Activated naive CD8-positive, alpha-beta T cell treated with anti-CD3 and anti-CD28 coated beads, Interleukin-2, amount 50 U/mL, for 24 hours (primary cell): Measurements from ENCODE around the gene C2orf81.

ENCODE experiments used
- ATAC-seq: fragments of 150-1000 bp; cut with Tn5 transposase; one replicate; pipeline ENCODE4 v1.10.0; 2021
- DNase-seq: peaks from one replicate; pipeline ENCODE4 v3.0.0; 2021
- H3K27ac Mint-ChIP-seq: one replicate; pipeline ENCODE4 v1.8.0; 2021; ENCODE audit warnings: mild to moderate bottlenecking, mixed read lengths
- H3K27me3 Mint-ChIP-seq: one replicate; pipeline ENCODE4 v1.8.0; 2021; ENCODE audit warnings: mixed read lengths
- H3K36me3 Mint-ChIP-seq: one replicate; pipeline ENCODE4 v1.8.0; 2021; ENCODE audit warnings: low read depth, mixed read lengths
- H3K4me1 Mint-ChIP-seq: one replicate; pipeline ENCODE4 v1.8.0; 2021; ENCODE audit warnings: mixed read lengths
- H3K4me3 Mint-ChIP-seq: one replicate; pipeline ENCODE4 v1.8.0; 2021; ENCODE audit warnings: mild to moderate bottlenecking, moderate library complexity, mixed read lengths
- H3K9me3 Mint-ChIP-seq: one replicate; pipeline ENCODE4 v1.8.0; 2021; ENCODE audit warnings: mixed read lengths

Gene C2orf81

DNA sequence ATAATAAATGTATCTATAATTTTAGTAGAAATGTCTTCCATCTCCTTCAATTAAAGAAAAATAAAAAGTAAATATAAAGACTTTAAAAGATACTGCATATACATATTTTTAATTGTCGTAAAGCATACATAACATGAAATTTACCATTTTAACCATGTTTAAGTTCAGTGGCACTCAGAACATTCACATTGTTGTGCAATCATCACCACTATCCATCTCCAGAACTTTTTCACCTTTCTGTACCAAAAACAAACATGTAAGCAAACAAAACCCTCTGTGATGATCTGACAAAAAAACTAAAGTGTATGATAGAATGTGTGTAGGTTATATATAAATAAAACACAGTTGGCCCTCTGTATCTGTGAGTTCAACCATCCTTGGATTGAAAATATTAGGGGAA is 27.9 kb downstream of the C2orf81 start:
- ATAC-seq (no peak), DNase-seq (no peak)
- Mint-ChIP-seq H3K27me3 (peaks cover 5% of the 10 kb centered on the region), H3K9me3 (no peaks in the 10 kb centered on the region), H3K36me3 (no peaks in the 10 kb centered on the region), H3K4me3 (no peak overlapping the region), H3K4me1 (peaks cover 6% of the 10 kb centered on the region), H3K27ac (no peak overlapping the region)

DNA sequence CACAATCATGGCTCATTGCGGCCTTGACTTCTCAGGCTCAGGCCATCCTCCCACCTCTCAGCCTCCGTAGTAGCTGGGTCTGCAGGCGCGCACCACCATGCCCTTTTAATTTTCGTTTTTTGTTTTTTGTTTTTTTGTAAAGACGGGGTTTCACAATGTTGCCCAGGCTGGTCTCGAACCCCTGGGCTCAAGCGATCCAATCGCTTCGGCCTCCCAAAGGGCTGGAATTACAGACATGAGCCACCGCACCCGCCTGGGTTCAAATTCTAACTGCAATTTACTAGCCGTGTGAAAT is 29.0 kb downstream of the C2orf81 start:
- Mint-ChIP-seq H3K27ac (no peak overlapping the region), H3K9me3 (no peaks in the 10 kb centered on the region), H3K36me3 (no peaks in the 10 kb centered on the region), H3K4me3 (no peak overlapping the region), H3K27me3 (peaks cover 5% of the 10 kb centered on the region), H3K4me1 (peaks cover 6% of the 10 kb centered on the region)
- DNase-seq (no peak), ATAC-seq (no peak)

DNA sequence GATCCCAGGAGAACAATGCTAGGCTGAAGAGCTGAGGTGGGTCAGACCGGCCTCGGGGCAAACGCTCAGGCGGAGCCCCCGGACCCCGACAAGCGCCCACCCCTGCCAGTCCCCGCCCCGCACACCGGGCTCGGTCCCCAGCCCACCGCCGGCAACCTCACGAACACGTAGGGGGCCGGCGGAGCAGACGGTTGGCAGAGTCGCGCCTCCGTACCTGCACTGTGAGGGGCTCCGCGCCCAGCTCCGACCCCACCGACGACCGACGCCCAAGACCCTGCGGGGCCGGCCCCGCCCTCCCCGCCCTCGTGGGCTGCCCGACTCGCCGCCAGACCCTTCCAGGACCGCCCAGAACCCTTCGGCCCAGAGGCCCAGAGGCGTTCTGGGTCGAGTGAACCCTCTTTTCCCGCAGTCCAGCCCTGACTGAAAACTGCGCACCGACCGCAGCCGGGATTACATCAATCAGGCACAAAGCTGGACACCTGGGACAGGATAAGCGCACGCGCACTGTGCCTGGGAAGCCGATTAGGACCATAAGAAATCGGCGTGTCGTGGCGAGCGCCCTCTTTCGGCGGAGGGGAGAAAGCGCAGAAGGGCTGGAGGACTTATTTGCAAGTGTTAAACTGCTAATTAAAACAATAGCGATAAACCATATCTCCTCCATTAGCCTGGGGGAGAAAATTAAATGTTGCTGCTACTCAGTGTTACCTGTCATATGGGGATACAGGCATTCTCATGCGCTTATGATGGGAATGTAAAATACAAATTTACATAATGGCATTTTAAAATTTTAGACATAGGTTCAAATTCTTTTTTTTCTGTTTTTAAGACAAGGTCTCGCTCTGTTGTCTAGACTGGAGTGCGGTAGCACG is 29.6 kb downstream of the C2orf81 start:
- peaks cover 5% of the 10 kb centered on the region for H3K27me3 Mint-ChIP-seq
- H3K4me3 Mint-ChIP-seq, result no peak overlapping the region
- H3K36me3 Mint-ChIP-seq, result no peaks in the 10 kb centered on the region
- peak overlapping the region; percentile 99 for H3K27ac Mint-ChIP-seq
- ATAC-seq (peak; percentile 81), DNase-seq (peak; percentile 97)
- peaks cover 6% of the 10 kb centered on the region for H3K4me1 Mint-ChIP-seq
- no peaks in the 10 kb centered on the region for H3K9me3 Mint-ChIP-seq

DNA sequence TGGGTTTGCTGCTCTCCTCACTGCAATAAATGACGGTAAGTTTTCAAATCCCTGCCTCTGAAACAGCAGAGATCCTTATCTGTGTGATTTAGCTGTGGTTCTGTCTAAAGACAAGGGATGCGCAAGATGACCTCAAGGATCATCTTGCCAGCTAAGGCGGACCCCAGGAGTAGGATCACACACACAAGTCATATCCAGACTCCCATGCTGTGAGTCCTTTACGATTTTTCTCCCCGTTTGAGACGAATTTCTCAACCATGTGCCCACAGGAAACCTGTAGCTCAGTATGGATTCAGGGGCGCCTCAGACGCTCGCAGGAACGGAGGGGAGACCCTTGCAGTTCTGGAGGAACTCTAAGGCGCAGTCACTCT is 30.2 kb downstream of the C2orf81 start:
- DNase-seq (no peak), ATAC-seq (peak; percentile 34)
- Mint-ChIP-seq H3K36me3 (no peaks in the 10 kb centered on the region), H3K9me3 (no peaks in the 10 kb centered on the region), H3K4me1 (peaks cover 6% of the 10 kb centered on the region), H3K27ac (peak overlapping the region; percentile 88), H3K4me3 (no peak overlapping the region), H3K27me3 (peaks cover 5% of the 10 kb centered on the region)

DNA sequence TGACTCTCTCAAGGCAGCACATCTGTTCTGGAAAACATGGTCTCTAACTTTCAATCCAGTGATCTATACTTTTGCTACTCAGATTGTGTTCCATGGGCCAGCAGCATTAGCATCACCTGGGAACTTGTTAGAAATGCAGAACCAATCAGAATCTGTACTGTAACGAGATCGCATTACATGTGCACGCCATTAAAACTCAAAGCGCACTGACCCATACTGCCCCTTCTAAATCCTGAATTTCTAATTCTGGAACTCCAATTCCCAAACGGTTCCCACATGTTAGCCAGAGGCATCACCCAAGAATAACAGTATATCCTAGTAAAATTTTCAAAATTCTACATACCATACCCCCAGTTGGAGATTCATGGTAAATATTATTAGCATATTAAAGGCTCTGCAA is 30.8 kb downstream of the C2orf81 start:
- no peak for ATAC-seq
- Mint-ChIP-seq H3K36me3 (no peaks in the 10 kb centered on the region), H3K27me3 (peaks cover 5% of the 10 kb centered on the region), H3K27ac (no peak overlapping the region), H3K4me3 (no peak overlapping the region), H3K9me3 (no peaks in the 10 kb centered on the region), H3K4me1 (peaks cover 6% of the 10 kb centered on the region)
- no peak for DNase-seq

DNA sequence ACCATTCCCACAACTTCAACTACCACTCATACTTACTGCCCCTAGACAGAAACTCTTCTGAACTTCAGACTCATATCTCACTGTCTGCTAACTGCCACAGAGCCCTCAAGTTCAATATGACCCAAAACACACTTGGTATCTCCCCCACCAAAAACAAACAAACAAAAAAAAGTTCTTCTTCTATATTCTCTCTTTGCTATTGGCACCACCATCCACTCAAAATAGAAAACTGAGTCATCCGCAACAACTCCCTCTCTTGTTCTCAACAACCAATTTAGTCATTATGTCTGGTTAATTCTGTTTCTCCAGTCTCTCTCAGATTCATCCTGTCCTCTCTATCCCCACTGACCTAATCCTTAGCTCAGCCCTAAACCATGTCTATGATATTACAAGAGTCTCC is 34.1 kb downstream of the C2orf81 start:
- peaks cover 6% of the 10 kb centered on the region for H3K4me1 Mint-ChIP-seq
- no peak for DNase-seq
- H3K9me3 Mint-ChIP-seq, result no peaks in the 10 kb centered on the region
- ATAC-seq, result no peak
- H3K27me3 Mint-ChIP-seq, result no peaks in the 10 kb centered on the region
- H3K27ac Mint-ChIP-seq, result no peak overlapping the region
- no peaks in the 10 kb centered on the region for H3K36me3 Mint-ChIP-seq
- H3K4me3 Mint-ChIP-seq, result no peak overlapping the region

DNA sequence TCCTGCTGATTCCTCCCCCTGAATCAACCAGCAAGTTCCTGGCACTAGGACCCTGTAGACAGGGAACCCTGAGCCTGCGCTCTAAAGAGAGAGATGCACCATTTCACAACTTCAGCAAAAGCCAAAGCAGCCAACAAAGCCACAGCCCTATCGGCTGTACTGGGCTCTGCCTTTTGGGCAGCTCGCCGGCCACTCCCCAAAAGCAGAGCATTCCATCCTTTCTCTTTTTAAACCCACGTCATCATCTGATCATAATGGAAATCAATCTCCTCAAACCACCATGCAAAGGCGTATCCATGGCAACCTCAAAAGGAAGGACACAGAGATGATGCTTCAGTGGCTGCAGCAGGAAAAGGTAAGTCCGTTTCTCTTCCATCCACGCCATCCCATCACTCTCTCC is 36.0 kb downstream of the C2orf81 start:
- Mint-ChIP-seq H3K4me3 (no peak overlapping the region), H3K4me1 (peaks cover 12% of the 10 kb centered on the region), H3K36me3 (peaks cover 2% of the 10 kb centered on the region), H3K9me3 (no peaks in the 10 kb centered on the region), H3K27me3 (no peaks in the 10 kb centered on the region), H3K27ac (no peak overlapping the region)
- no peak for ATAC-seq
- no peak for DNase-seq

DNA sequence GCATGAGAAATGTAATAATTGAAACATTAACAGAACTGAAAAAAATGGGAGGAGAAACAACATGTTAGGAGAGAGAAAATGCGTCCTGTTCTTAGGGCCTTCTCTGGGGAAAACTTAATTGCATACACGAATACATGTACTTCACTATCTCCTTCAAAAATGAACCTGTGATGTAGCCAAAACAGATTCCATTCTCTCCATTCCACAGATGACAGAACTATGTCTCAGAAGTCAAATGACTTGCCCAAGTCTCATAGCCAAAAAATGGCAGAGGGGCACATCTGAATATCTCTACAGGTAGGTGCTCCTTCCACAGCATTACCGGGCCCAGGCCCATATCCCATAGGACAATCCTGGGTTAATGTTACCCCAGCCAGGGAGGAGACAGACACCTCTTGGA is 37.4 kb downstream of the C2orf81 start:
- no peak overlapping the region for H3K27ac Mint-ChIP-seq
- no peak overlapping the region for H3K4me3 Mint-ChIP-seq
- peaks cover 2% of the 10 kb centered on the region for H3K36me3 Mint-ChIP-seq
- no peaks in the 10 kb centered on the region for H3K27me3 Mint-ChIP-seq
- H3K9me3 Mint-ChIP-seq, result no peaks in the 10 kb centered on the region
- ATAC-seq (no peak), DNase-seq (no peak)
- peaks cover 14% of the 10 kb centered on the region for H3K4me1 Mint-ChIP-seq

DNA sequence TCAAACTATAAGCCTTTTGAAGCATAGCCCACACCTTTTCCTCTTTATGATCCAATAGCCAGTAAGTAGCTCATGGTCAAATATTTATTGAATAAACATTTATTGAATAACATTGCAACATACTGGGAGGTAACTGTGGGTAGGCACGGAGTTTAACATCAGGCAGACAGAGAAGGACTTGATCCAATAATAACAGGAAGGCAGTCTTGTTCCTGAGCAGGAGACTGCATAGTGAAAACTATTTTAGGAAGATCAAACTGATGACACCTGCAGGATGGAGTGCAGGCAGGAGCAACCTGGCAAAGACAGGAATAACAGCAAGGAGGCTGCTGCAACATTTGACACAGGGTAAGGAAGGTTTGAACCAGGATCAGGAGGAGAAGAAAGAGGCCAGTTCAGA is 38.2 kb downstream of the C2orf81 start:
- Mint-ChIP-seq H3K27ac (no peak overlapping the region), H3K36me3 (peaks cover 5% of the 10 kb centered on the region), H3K9me3 (no peaks in the 10 kb centered on the region), H3K4me3 (no peak overlapping the region), H3K27me3 (no peaks in the 10 kb centered on the region), H3K4me1 (peaks cover 17% of the 10 kb centered on the region)
- no peak for ATAC-seq
- no peak for DNase-seq

DNA sequence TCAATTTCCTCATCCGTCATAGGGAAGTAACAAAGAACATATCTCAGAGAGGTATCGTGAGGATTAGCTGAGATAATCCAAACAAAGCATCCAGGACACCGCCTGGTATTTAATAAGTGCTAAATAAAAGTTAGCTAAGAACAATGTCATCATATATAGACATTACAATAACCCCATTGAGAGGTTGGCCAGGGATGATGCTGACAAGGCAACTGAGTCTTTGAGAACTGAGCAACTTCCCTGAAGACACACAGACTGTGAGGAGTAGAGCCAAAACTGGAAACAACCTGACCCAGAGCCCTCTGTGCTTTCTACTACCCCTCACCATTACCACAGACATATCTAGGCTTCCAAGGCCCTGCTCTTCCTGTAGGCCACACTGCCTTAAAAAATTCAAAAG is 39.7 kb downstream of the C2orf81 start:
- H3K4me3 Mint-ChIP-seq, result no peak overlapping the region
- H3K27me3 Mint-ChIP-seq, result no peaks in the 10 kb centered on the region
- H3K4me1 Mint-ChIP-seq, result peaks cover 17% of the 10 kb centered on the region
- no peak for DNase-seq
- peaks cover 15% of the 10 kb centered on the region for H3K36me3 Mint-ChIP-seq
- no peak overlapping the region for H3K27ac Mint-ChIP-seq
- ATAC-seq, result no peak
- H3K9me3 Mint-ChIP-seq, result no peaks in the 10 kb centered on the region

DNA sequence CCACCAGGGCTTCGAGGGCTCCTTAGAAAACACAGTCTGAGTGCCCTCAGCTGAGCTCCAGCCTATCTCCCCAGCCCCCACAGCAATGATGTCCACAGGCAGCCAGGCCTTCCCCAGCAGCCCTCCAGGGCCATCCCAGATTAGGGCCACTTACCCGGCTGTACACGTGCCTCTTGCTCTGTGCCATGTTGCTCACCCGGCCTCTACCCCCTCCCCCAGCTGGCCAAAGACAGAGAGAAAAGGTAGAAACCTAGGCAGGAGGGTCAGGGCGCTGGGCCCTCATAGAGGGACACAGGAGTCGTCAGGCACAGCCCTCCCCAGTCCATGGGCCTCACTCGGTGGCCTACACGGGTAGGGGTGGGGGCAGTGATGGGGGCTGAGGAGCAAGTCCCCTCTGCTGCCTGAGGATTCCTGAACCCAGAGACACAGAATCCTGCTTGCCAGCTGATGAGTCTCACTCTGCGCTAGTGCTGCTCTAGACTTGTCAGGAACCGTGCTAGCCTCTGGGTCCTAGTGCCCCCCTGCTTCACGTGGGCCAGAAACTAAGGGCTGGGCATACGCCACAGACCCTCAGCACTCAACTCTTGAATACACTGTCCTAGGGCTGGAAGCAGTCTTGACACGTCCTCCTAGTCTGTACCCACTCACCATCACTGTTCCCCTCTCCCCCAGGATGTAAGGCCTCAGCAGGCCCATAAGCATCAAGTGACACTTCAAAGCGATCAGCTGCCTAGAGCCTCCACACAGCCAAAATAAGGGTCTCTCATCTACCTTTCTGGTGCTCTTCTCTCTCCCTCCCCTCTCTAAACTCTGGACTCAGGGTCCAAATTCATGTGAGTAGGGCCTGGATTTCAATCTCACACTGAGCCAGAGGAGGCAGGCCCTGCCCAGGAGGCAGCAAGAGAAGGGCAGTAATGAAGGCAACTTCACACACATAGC is 41.3 kb downstream of the C2orf81 start, which contains the start of gene DCTN1:
Gene DCTN1, minus strand, starts transcription at position 461 of the 939 bp plus-strand sequence. Its CDS starts 274 bp downstream, at position 187.
- Mint-ChIP-seq H3K36me3 (peaks cover 15% of the 10 kb centered on the region), H3K27me3 (no peaks in the 10 kb centered on the region), H3K9me3 (no peaks in the 10 kb centered on the region), H3K4me1 (peaks cover 17% of the 10 kb centered on the region), H3K27ac (no peak within 1 kb of the TSS), H3K4me3 (no peak within 1 kb of the TSS)
- peak; percentile 65 for ATAC-seq
- peak; percentile 18 for DNase-seq

DNA sequence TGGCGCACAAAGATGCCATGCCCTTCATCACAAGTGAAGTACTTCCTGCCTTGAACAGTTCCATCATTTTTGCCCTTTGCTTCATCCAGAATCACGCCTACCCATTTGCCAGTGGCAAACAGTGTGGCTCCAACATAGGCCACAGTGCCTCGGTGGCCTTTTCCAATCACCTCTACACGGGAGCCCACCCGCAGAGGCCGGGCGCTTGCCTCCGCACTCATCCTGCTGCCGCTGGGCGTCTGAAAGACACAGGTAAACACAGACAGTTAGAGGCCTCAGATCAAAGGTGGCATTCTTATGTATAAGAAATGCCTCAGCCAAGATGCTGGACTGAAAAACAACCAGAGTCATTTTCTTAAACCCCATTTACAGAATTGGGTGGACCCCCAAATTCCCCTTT is 43.4 kb downstream of the C2orf81 start:
- H3K36me3 Mint-ChIP-seq, result peaks cover 15% of the 10 kb centered on the region
- H3K27me3 Mint-ChIP-seq, result no peaks in the 10 kb centered on the region
- ATAC-seq, result no peak
- H3K4me3 Mint-ChIP-seq, result no peak overlapping the region
- no peak for DNase-seq
- no peak overlapping the region for H3K27ac Mint-ChIP-seq
- H3K4me1 Mint-ChIP-seq, result peaks cover 17% of the 10 kb centered on the region
- no peaks in the 10 kb centered on the region for H3K9me3 Mint-ChIP-seq

DNA sequence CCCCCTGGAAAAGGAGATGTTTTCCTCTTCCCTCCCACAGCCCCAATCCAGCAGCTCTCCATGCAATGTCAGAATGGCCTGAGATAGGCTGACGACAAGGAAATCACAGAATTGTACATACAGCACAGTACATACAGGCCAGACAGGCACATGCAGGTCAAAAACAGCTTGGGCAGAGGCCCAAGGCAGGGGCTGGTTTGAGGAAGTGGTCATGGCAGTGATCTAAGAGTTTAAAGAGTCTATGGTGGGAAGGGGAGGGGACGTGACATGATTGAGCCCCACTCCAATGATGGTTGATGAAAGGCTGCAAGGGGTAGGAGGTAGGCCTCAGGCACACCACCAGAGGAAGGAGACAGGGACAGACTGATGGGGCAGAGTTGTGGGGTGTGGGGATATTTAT is 45.6 kb downstream of the C2orf81 start:
- ATAC-seq (no peak), DNase-seq (no peak)
- Mint-ChIP-seq H3K36me3 (peaks cover 13% of the 10 kb centered on the region), H3K27ac (no peak overlapping the region), H3K9me3 (no peaks in the 10 kb centered on the region), H3K4me3 (no peak overlapping the region), H3K27me3 (no peaks in the 10 kb centered on the region), H3K4me1 (peaks cover 8% of the 10 kb centered on the region)

DNA sequence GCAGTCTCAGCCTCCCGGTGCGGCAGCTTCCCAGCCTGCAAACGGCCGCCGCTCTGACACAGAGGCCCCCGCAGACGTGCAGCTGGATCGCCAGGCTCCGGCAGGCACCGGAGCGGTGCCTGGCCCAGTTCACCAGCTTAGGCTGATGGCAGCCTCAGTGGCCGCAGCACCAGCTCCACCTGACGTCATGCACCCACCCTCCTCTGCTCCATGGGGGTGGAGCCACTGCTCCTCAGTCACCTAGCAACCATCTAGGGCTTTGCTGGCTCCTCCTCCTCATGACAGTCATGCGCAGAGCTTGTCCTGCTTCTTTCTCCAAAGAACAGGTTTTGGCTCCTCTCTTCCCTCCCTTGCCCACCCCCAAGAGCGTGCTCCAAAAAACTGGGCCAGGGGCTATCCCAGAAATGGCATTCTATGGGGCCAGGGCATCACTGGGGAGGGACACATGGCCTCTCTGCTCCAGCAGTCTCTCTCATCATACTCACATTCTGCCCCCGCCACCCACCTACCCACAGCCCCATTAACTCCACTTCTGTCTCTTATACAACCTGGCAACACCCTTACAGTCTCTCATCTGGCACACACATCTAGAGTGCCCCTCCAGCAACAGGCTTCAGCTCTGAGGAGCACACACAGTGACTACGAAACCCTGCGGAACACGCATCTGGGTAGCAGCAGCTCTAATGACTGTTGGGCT is 46.8 kb downstream of the C2orf81 start:
- no peaks in the 10 kb centered on the region for H3K9me3 Mint-ChIP-seq
- H3K4me1 Mint-ChIP-seq, result peaks cover 3% of the 10 kb centered on the region
- no peak for ATAC-seq
- no peaks in the 10 kb centered on the region for H3K27me3 Mint-ChIP-seq
- H3K27ac Mint-ChIP-seq, result no peak overlapping the region
- H3K4me3 Mint-ChIP-seq, result no peak overlapping the region
- H3K36me3 Mint-ChIP-seq, result peaks cover 15% of the 10 kb centered on the region
- no peak for DNase-seq
